Measurements from ENCODE around the gene MTM1. TPM values are rescaled to one million over a fixed set of nuclear protein-coding genes. Genes with fewer than 3 reads are reported as not detected.

MTM1 gene
- total RNA-seq, 1 experiment from 2014 or later: 6.4 TPM

GRCh38 chrX:150625097-150625496, 56.7 kb downstream of the MTM1 start:
- H2BK20ac ChIP-seq (ENCODE audit: low read depth, low read length, poor library complexity, severe bottlenecking): no peak overlapping the region
- H4K91ac ChIP-seq (ENCODE audit: insufficient read length, low read depth, low read length): no peak overlapping the region
- Mint-ChIP-seq H3K4me1 (no peaks in the 10 kb centered on the region), H3K27me3 (ENCODE audit: low read depth) (no peaks in the 10 kb centered on the region; the same call in 1 of the 2 replicates), H3K36me3 (ENCODE audit: insufficient read depth in 1 of 3, low read depth in 3 of 3) (peaks cover 6 to 23% (median 13%) of the 10 kb centered on the region in 3 experiments), H3K9me3 (peaks cover 66% of the 10 kb centered on the region in 2 experiments), H3K4me3 (no peak overlapping the region), H3K27ac (no peak overlapping the region)
- no peaks in the 10 kb centered on the region for H3K23me2 ChIP-seq (ENCODE audit: insufficient read length, low read depth, low read length, poor library complexity, severe bottlenecking)
- no peak for DNase-seq
- no peaks in the 10 kb centered on the region for H4K20me1 ChIP-seq (ENCODE audit: control insufficient read depth, insufficient read depth, insufficient read length)
- H2BK15ac ChIP-seq (ENCODE audit: low read depth, low read length): no peak overlapping the region
- H2AFZ ChIP-seq (ENCODE audit: low read length): no peak overlapping the region
- H3K4ac ChIP-seq (ENCODE audit: low read depth, low read length): no peak overlapping the region
- H3K27me3 ChIP-seq (ENCODE audit: insufficient read depth, low read length): no peaks in the 10 kb centered on the region
- H3K9ac ChIP-seq (ENCODE audit: extremely low read depth, insufficient read length, low read length): no peak overlapping the region
- peaks cover 5% of the 10 kb centered on the region for H3K9me3 ChIP-seq (ENCODE audit: control insufficient read depth, low read depth, low read length)
- H3K18ac ChIP-seq (ENCODE audit: insufficient read length, low read depth, low read length): no peak overlapping the region
- no peak for TF ChIP-seq CTCF (conservative IDR thresholded peaks at IDR 0.05)
- H3K79me1 ChIP-seq (ENCODE audit: insufficient read depth, low read depth, low read length, poor library complexity, severe bottlenecking): no peaks in the 10 kb centered on the region
- no peak overlapping the region for H2BK12ac ChIP-seq (ENCODE audit: insufficient read length, low read depth, low read length)
- no peak overlapping the region for H2BK120ac ChIP-seq (ENCODE audit: low read depth, low read length, poor library complexity, severe bottlenecking)
- no peaks in the 10 kb centered on the region for H3K79me2 ChIP-seq (ENCODE audit: insufficient read depth, low read length)
- H3K27ac ChIP-seq (ENCODE audit: insufficient read length, low read depth, low read length): no peak overlapping the region
- H3T11ph ChIP-seq (ENCODE audit: low read length): no peak overlapping the region
- no peak overlapping the region for H2AK5ac ChIP-seq (ENCODE audit: insufficient read length, low read length)
- no peak overlapping the region for H3K14ac ChIP-seq (ENCODE audit: insufficient read depth, low read length)
- WGBS (ENCODE audit: extremely low coverage, insufficient read length, low lambda C conversion rate): no CpG with 5 or more reads among the region's 6 CpGs
- no peak overlapping the region for H4K8ac ChIP-seq (replicated peaks; ENCODE audit: insufficient read length, low read depth, low read length)
- H2BK5ac ChIP-seq (ENCODE audit: insufficient read length, low read length): no peak overlapping the region
- H3K56ac ChIP-seq (ENCODE audit: insufficient read length, low read depth, low read length): no peak overlapping the region
- H4K5ac ChIP-seq (ENCODE audit: insufficient read length, low read depth, low read length): no peak overlapping the region
- H3K4me1 ChIP-seq (ENCODE audit: insufficient read depth, low read length): no peaks in the 10 kb centered on the region
- H3K4me2 ChIP-seq (ENCODE audit: insufficient read depth, insufficient read length, low read length): no peak overlapping the region
- no peak overlapping the region for H3K23ac ChIP-seq (ENCODE audit: insufficient read length, low read depth, low read length)

Measured in H9 (cell line).